Measurements from ENCODE around the gene HACD2.
A peak's percentile ranks its signal among the peaks of the same experiment; 100 is the strongest.

HACD2 gene

DNA sequence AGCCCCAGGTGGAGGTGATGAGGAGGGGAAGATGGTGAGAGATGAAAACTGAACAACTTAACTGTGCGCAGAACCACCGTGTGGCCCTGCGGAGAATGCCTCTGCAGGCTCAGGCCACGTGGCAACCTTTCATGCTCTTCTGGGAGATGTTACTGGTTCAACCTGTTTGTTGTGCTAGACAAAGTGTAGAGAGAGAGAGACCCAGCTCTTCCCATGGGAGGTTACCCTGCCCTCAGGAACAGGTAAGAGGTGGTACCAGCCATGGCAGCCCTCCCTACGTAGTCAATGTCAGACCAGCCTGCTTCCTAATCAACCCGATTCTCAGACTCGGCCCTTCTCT lies 37.0 kb upstream of the HACD2 start:
- no peaks in the 10 kb centered on the region for H3K27me3 ChIP-seq (ENCODE audit: control insufficient read depth in 1 of 2, insufficient read depth in 1 of 2, low read length in 2 of 2)
- H3K18ac ChIP-seq (ENCODE audit: low read depth in 1 of 2, low read length in 2 of 2), result peak overlapping the region; percentile 7 to 25
- H4K8ac ChIP-seq (ENCODE audit: low read length), result peak overlapping the region; percentile 64
- no peak overlapping the region for H3K4me3 ChIP-seq (ENCODE audit: insufficient read depth in 1 of 2, low read depth in 1 of 2, low read length in 2 of 2)
- peaks cover 55 to 63% of the 10 kb centered on the region in 2 experiments for H3K36me3 ChIP-seq (ENCODE audit: control insufficient read depth in 1 of 2, insufficient read depth in 2 of 2, low read depth in 1 of 2, low read length in 2 of 2)
- no peak for DNase-seq
- peaks cover 17% of the 10 kb centered on the region for H3K4me1 ChIP-seq (ENCODE audit: control insufficient read depth, insufficient read depth, low read depth, low read length)
- H4K91ac ChIP-seq (ENCODE audit: low read length), result peak overlapping the region; percentile 76
- H3K23ac ChIP-seq (ENCODE audit: low read length in 2 of 2), result no peak overlapping the region
- H3K4ac ChIP-seq (ENCODE audit: low read depth in 1 of 2, low read length in 2 of 2), result peak overlapping the region in 1 of 2 experiments; percentile 3
- no peak overlapping the region for H3K9ac ChIP-seq (ENCODE audit: low read length)
- 96% methylated on average over 7 of the region's 7 CpGs for WGBS
- H3K79me1 ChIP-seq (replicated peaks; ENCODE audit: low read length, poor library complexity, severe bottlenecking), result peaks cover 33% of the 10 kb centered on the region
- H3K27ac ChIP-seq (ENCODE audit: low read length, poor library complexity, severe bottlenecking), result no peak overlapping the region
- no peak overlapping the region for H3K4me2 ChIP-seq (ENCODE audit: low read length, poor library complexity, severe bottlenecking)
- H2BK120ac ChIP-seq (ENCODE audit: low read depth, low read length), result peak overlapping the region; percentile 29
- no peak overlapping the region for H2AK5ac ChIP-seq (ENCODE audit: low read length, severe bottlenecking)
- no peaks in the 10 kb centered on the region for H3K9me3 ChIP-seq (ENCODE audit: control insufficient read depth, low read length)
- H2BK5ac ChIP-seq (ENCODE audit: low read depth, low read length, poor library complexity, severe bottlenecking), result no peak overlapping the region
- H2BK15ac ChIP-seq (ENCODE audit: low read depth, poor library complexity, severe bottlenecking), result peak overlapping the region; percentile 63
- peak overlapping the region in 1 of 2 experiments; percentile 37 for H3K14ac ChIP-seq (ENCODE audit: low read length in 2 of 2)
- peak overlapping the region; percentile 8 to 18 for H2BK12ac ChIP-seq (ENCODE audit: low read length in 2 of 2)
- no peak overlapping the region for H2AFZ ChIP-seq (ENCODE audit: low read depth, low read length)

DNA sequence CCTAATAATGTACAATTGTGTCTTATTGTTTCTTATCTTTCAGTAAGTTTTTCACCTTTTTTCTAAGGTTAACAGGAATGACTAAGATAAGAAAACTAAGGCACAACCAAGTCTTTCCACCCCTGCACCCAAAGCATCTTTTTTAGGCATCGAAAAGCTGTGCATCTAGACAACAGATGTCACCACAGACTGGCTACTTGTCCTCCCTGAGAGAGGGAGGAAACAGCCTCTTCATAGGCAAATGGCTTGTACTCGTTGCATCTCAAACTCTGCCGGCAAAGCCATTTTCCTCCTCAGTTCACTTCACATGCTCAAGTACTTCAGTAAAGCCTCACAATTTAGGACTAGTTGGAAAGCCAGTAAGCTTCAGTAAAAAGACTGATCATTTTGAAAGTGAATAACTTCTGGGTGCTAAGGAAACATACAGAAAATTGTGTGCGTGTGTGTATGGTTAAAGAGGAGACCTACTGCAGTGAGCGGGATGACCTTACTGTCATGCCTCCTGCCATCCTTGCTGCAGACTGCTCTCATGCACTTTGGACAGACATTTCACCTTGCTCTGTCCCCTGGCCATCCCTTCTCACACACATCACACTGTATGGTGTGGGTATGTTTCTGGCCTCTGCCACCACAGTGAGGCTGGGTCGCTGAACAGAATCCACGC lies 36.5 kb upstream of the HACD2 start:
- H3K9ac ChIP-seq (ENCODE audit: low read length), result no peak overlapping the region
- peak overlapping the region in 1 of 2 experiments; percentile 37 for H3K14ac ChIP-seq (ENCODE audit: low read length in 2 of 2)
- peak overlapping the region; percentile 29 for H2BK120ac ChIP-seq (ENCODE audit: low read depth, low read length)
- WGBS, result 80% methylated on average over 6 of the region's 7 CpGs
- no peak overlapping the region for H3K4me2 ChIP-seq (ENCODE audit: low read length, poor library complexity, severe bottlenecking)
- no peak overlapping the region for H3K4me3 ChIP-seq (ENCODE audit: insufficient read depth in 1 of 2, low read depth in 1 of 2, low read length in 2 of 2)
- peaks cover 30% of the 10 kb centered on the region for H3K79me1 ChIP-seq (replicated peaks; ENCODE audit: low read length, poor library complexity, severe bottlenecking)
- DNase-seq, result no peak
- H4K8ac ChIP-seq (ENCODE audit: low read length), result peak overlapping the region; percentile 64
- H3K9me3 ChIP-seq (ENCODE audit: control insufficient read depth, low read length), result no peaks in the 10 kb centered on the region
- H3K18ac ChIP-seq (ENCODE audit: low read depth in 1 of 2, low read length in 2 of 2), result peak overlapping the region; percentile 7 to 25
- H3K27me3 ChIP-seq (ENCODE audit: control insufficient read depth in 1 of 2, insufficient read depth in 1 of 2, low read length in 2 of 2), result no peaks in the 10 kb centered on the region
- H3K4ac ChIP-seq (ENCODE audit: low read depth in 1 of 2, low read length in 2 of 2), result no peak overlapping the region
- peaks cover 55 to 62% of the 10 kb centered on the region in 2 experiments for H3K36me3 ChIP-seq (ENCODE audit: control insufficient read depth in 1 of 2, insufficient read depth in 2 of 2, low read depth in 1 of 2, low read length in 2 of 2)
- H2AK5ac ChIP-seq (ENCODE audit: low read length, severe bottlenecking), result no peak overlapping the region
- no peak overlapping the region for H2BK5ac ChIP-seq (ENCODE audit: low read depth, low read length, poor library complexity, severe bottlenecking)
- peak overlapping the region; percentile 76 for H4K91ac ChIP-seq (ENCODE audit: low read length)
- no peak overlapping the region for H3K23ac ChIP-seq (ENCODE audit: low read length in 2 of 2)
- H2AFZ ChIP-seq (ENCODE audit: low read depth, low read length), result no peak overlapping the region
- peaks cover 17% of the 10 kb centered on the region for H3K4me1 ChIP-seq (ENCODE audit: control insufficient read depth, insufficient read depth, low read depth, low read length)
- H2BK12ac ChIP-seq (ENCODE audit: low read length in 2 of 2), result peak overlapping the region; percentile 8 to 18
- no peak overlapping the region for H3K27ac ChIP-seq (ENCODE audit: low read length, poor library complexity, severe bottlenecking)
- peak overlapping the region; percentile 63 for H2BK15ac ChIP-seq (ENCODE audit: low read depth, poor library complexity, severe bottlenecking)

DNA sequence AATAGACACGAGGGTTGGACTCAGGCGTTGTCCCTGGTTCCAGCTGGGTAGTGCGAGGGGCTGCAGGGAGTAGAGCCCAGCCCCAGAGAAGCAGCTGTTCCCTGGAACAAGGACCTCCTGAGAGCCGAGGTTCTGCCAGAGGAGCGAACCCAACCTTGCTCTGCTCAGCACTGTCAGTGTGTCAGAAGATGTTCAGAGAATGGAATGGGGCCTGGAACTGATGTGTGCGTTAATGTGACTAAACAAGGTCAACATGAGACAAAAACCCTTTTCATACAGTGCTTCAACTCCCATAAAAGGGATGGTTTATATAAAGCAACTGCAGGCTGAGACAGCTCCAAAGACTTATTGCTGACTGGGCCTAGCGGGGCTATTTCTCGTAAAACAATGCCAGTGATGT lies 35.5 kb upstream of the HACD2 start:
- no peak overlapping the region for H3K4ac ChIP-seq (ENCODE audit: low read depth in 1 of 2, low read length in 2 of 2)
- H2BK15ac ChIP-seq (ENCODE audit: low read depth, poor library complexity, severe bottlenecking), result no peak overlapping the region
- no peak overlapping the region for H2BK5ac ChIP-seq (ENCODE audit: low read depth, low read length, poor library complexity, severe bottlenecking)
- H3K27ac ChIP-seq (ENCODE audit: low read length, poor library complexity, severe bottlenecking), result peak overlapping the region; percentile 24
- peak; percentile 85 for DNase-seq
- 86% methylated on average over 5 of the region's 8 CpGs for WGBS
- H3K79me1 ChIP-seq (replicated peaks; ENCODE audit: low read length, poor library complexity, severe bottlenecking), result peaks cover 30% of the 10 kb centered on the region
- H4K91ac ChIP-seq (ENCODE audit: low read length), result no peak overlapping the region
- peaks cover 17% of the 10 kb centered on the region for H3K4me1 ChIP-seq (ENCODE audit: control insufficient read depth, insufficient read depth, low read depth, low read length)
- H3K23ac ChIP-seq (ENCODE audit: low read length in 2 of 2), result no peak overlapping the region
- H2BK120ac ChIP-seq (ENCODE audit: low read depth, low read length), result no peak overlapping the region
- no peak overlapping the region for H3K14ac ChIP-seq (ENCODE audit: low read length in 2 of 2)
- H2AFZ ChIP-seq (ENCODE audit: low read depth, low read length), result no peak overlapping the region
- no peaks in the 10 kb centered on the region for H3K27me3 ChIP-seq (ENCODE audit: control insufficient read depth in 1 of 2, insufficient read depth in 1 of 2, low read length in 2 of 2)
- no peak overlapping the region for H2AK5ac ChIP-seq (ENCODE audit: low read length, severe bottlenecking)
- peak overlapping the region; percentile 11 for H3K9ac ChIP-seq (ENCODE audit: low read length)
- H3K36me3 ChIP-seq (ENCODE audit: control insufficient read depth in 1 of 2, insufficient read depth in 2 of 2, low read depth in 1 of 2, low read length in 2 of 2), result peaks cover 50 to 63% of the 10 kb centered on the region in 2 experiments
- peak overlapping the region; percentile 80 to 82 for H3K18ac ChIP-seq (ENCODE audit: low read depth in 1 of 2, low read length in 2 of 2)
- peak overlapping the region; percentile 72 for H4K8ac ChIP-seq (ENCODE audit: low read length)
- no peaks in the 10 kb centered on the region for H3K9me3 ChIP-seq (ENCODE audit: control insufficient read depth, low read length)
- no peak overlapping the region for H3K4me2 ChIP-seq (ENCODE audit: low read length, poor library complexity, severe bottlenecking)
- H3K4me3 ChIP-seq (ENCODE audit: insufficient read depth in 1 of 2, low read depth in 1 of 2, low read length in 2 of 2), result no peak overlapping the region
- H2BK12ac ChIP-seq (ENCODE audit: low read length in 2 of 2), result peak overlapping the region; percentile 29 to 47

DNA sequence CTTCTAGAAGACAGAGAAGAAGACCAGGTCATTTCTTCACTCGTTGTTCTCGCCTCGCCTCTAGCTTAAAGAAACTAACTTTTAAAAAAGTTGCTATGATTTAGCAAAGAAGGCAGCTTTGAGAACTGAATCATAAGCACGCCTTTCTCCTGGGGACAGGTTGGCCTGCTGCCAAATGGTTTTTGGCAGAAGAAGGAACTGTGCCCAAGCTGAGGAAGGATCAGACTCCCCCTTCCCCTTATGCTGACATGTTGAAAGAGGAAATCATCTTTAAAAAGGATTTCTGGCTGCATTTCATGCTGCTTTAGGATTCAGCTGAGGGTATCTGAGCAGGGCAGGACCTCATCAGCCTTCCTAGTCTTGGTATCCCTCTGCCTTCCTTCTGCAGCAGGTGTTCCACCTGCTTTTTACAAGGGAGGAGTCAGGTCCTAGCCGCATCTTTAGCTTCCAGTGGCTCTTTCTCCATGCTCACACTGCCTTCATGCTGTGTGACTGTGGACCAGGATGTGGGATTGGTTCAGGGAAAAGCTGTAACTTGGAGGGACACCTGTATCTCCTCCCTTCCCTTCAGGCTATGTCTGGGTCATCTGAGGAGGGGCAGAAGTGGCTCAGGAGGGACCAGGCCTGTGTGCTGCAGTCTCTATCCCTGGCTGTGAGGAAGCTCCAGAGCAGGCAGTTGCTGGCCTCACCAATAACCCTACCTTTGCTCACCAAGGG lies 34.1 kb upstream of the HACD2 start:
- H3K4ac ChIP-seq (ENCODE audit: low read depth in 1 of 2, low read length in 2 of 2), result no peak overlapping the region
- H3K27me3 ChIP-seq (ENCODE audit: control insufficient read depth in 1 of 2, insufficient read depth in 1 of 2, low read length in 2 of 2), result no peaks in the 10 kb centered on the region
- H4K8ac ChIP-seq (ENCODE audit: low read length), result no peak overlapping the region
- H2AK5ac ChIP-seq (ENCODE audit: low read length, severe bottlenecking), result no peak overlapping the region
- H2BK5ac ChIP-seq (ENCODE audit: low read depth, low read length, poor library complexity, severe bottlenecking), result no peak overlapping the region
- no peak overlapping the region for H3K23ac ChIP-seq (ENCODE audit: low read length in 2 of 2)
- no peak overlapping the region for H2BK15ac ChIP-seq (ENCODE audit: low read depth, poor library complexity, severe bottlenecking)
- H3K4me1 ChIP-seq (ENCODE audit: control insufficient read depth, insufficient read depth, low read depth, low read length), result peaks cover 15% of the 10 kb centered on the region
- peak overlapping the region in 1 of 2 experiments; percentile 73 for H2BK12ac ChIP-seq (ENCODE audit: low read length in 2 of 2)
- peak overlapping the region in 1 of 2 experiments; percentile 35 for H3K14ac ChIP-seq (ENCODE audit: low read length in 2 of 2)
- peak overlapping the region; percentile 1 for H4K91ac ChIP-seq (ENCODE audit: low read length)
- H3K18ac ChIP-seq (ENCODE audit: low read depth in 1 of 2, low read length in 2 of 2), result no peak overlapping the region
- H3K79me1 ChIP-seq (replicated peaks; ENCODE audit: low read length, poor library complexity, severe bottlenecking), result peaks cover 31% of the 10 kb centered on the region
- H3K9ac ChIP-seq (ENCODE audit: low read length), result peak overlapping the region; percentile 5
- H3K4me3 ChIP-seq (ENCODE audit: insufficient read depth in 1 of 2, low read depth in 1 of 2, low read length in 2 of 2), result peak overlapping the region in 1 of 2 experiments; percentile 56
- no peak for DNase-seq
- H2BK120ac ChIP-seq (ENCODE audit: low read depth, low read length), result no peak overlapping the region
- H3K9me3 ChIP-seq (ENCODE audit: control insufficient read depth, low read length), result no peaks in the 10 kb centered on the region
- H3K4me2 ChIP-seq (ENCODE audit: low read length, poor library complexity, severe bottlenecking), result no peak overlapping the region
- WGBS, result 94% methylated on average over 5 of the region's 5 CpGs
- H2AFZ ChIP-seq (ENCODE audit: low read depth, low read length), result no peak overlapping the region
- no peak overlapping the region for H3K27ac ChIP-seq (ENCODE audit: low read length, poor library complexity, severe bottlenecking)
- H3K36me3 ChIP-seq (ENCODE audit: control insufficient read depth in 1 of 2, insufficient read depth in 2 of 2, low read depth in 1 of 2, low read length in 2 of 2), result peaks cover 48 to 60% of the 10 kb centered on the region in 2 experiments

All from mesenchymal stem cell (in vitro differentiated cells and primary cell).